NCI-H1417 (cell line): ENCODE results near the gene WWOX.

ENCODE experiments used
- DNase-seq, 3 experiments: peaks; one replicate each; lab custom pipeline; 2025; lab: John Stamatoyannopoulos, UW

The WWOX gene

GRCh38 chr16:78352184-78352583 is 252.7 kb downstream of the WWOX start:
- DNase-seq: no peak

GRCh38 chr16:78353640-78354275 is 254.3 kb downstream of the WWOX start:
- peak in 1 of 3 experiments; percentile 40 for DNase-seq

- DNase-seq: no peak
Measured at GRCh38 chr16:78362524-78363135, 263.2 kb downstream of the WWOX start.

- peak in 1 of 3 experiments; percentile 29 for DNase-seq
Measured at GRCh38 chr16:78363843-78364555, 264.5 kb downstream of the WWOX start.

DNA sequence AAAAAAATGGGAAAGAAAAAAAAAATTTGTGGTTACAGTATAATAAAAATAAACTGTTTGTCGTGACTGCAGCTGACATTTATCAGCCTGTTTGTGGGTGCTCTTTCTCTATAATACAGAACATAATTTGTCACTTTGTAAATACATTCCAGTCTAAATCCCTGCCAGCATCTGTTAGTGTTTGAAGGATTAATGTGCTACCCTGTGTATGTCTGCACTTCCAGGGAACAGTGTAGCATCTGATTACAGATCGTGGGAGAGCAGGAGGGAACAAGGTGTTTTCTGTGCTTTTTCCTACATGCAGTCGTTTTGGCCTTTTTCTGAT is 265.1 kb downstream of the WWOX start:
- DNase-seq: peak in 1 of 3 experiments; percentile 29

GRCh38 chr16:78365366-78365765 is 265.9 kb downstream of the WWOX start:
- DNase-seq: no peak

GRCh38 chr16:78368121-78369102 is 269.0 kb downstream of the WWOX start:
- no peak for DNase-seq

- no peak for DNase-seq
Measured at GRCh38 chr16:78372277-78372676, 272.8 kb downstream of the WWOX start.

- no peak for DNase-seq
Measured at GRCh38 chr16:78375055-78375679, 275.7 kb downstream of the WWOX start.

DNA sequence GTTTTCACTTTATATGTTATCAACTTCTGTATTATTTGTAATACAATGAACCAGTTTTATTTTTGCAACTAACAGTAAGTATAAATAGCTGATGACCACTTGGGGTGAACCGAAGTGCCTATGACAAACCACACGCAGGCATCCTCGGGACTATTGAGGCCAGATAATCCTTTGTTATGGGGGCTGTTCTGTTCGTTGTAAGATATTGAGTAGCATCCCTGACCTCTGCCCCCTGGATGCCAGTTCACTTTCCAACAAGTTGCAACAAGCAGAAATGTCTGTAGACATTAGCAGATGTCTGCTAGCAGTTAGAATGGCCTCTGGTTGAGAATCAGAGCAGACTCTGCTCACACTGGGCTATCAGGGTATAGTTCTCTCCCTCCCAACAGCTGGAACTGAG is 277.0 kb downstream of the WWOX start:
- DNase-seq: no peak

DNA sequence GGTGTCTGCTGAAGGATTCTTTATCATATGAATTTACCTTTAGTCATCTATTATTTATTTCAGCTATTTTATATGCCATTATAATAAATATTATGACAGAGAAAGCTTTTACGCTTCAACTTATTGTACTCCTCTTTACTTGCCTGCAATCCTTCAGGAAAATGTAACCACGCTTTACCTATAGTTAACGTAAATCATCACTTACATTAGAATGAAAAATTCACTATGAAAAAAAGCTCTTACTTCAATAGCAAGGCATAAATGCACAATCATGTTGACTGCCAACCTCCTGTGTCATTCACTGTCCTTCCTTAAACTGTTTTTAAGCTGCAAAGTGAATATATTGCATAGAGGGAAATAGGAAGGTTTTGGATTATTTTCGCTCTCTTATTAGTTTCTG is 277.9 kb downstream of the WWOX start:
- DNase-seq: no peak

- DNase-seq: no peak
Measured at GRCh38 chr16:78381060-78381459, 281.6 kb downstream of the WWOX start.

GRCh38 chr16:78383118-78383517 is 283.7 kb downstream of the WWOX start:
- no peak for DNase-seq

DNA sequence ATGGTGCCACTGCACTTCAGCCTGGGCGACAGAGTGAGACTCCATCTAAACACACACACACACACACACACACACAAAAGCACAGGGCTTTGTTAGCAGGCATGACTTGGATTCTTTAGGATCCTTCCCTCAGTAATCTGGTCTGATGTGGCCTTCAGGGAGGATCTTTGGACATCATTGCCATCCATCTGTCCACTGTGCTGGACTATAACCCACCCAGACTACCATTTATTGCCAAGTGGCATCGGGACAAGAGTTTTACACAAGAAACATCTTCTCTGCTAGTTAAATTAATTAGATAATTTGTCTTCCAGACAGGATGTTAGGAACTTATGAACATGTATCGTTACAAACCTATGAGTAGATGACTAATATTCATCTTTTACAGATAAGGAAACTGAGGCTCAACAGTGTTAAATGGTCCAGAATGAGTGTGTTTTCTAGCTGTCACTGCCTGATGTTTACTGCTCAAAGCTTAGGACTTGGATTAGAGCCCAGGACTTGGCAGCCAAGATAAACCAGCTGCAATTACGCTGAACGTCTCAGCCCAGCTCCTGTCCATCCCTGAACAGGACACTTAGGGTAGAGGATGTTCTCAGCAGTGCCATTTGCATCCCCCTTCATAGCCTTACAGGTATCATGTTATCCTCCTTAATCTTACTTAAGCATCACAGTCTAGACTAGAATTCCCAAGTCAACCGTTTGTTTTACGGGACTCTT is 285.8 kb downstream of the WWOX start:
- DNase-seq: no peak

GRCh38 chr16:78386557-78387324 is 287.3 kb downstream of the WWOX start:
- no peak for DNase-seq

GRCh38 chr16:78389009-78389498 is 289.6 kb downstream of the WWOX start:
- DNase-seq: no peak

GRCh38 chr16:78390092-78390491 is 290.6 kb downstream of the WWOX start:
- no peak for DNase-seq

DNA sequence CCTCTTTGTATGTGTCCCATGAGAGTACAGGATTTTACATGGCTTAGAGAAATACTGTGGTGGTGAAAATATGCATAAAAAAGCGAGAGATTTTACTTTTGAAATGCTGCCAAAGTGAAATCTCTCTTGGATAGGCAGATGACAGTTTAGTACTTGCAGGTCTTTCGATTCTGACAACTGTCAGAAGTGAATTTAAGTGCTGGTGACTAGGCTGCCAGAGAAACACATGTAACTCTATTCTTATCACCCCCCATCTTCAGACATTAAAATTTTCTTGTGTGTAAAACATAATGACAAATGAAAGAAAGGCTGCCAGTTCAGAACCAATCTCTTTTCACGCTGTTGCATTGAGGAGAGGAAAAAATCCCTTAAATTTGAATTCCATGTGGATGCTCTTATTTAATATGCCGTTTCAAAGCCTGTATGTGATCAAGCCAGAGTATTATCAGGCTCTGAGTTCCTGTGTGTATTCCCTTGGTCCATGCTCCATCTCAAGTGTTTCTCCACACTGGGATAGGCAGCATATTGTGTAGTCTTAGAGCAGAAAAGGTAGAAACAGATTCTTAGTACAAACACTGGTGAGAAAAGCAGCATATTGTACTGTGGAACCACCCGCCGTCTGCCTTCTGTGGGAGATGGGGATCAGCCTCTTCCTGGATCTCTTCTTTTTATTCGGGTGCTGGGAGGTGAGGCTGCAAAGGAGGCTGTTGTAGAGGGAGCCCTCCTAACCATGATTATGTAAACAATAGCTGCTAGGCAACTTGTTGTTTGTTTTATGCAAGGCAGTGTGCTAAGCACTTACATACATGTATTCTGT is 291.3 kb downstream of the WWOX start:
- DNase-seq: peak in 1 of 3 experiments; percentile 9

- no peak for DNase-seq
Measured at GRCh38 chr16:78392585-78393195, 293.2 kb downstream of the WWOX start.
